ENCODE results near the gene PRSS56. TPM values are rescaled to one million over a fixed set of nuclear protein-coding genes. Genes with fewer than 3 reads are reported as not detected.

PRSS56 gene
- total and polyA plus RNA-seq, 2 of the 8 experiments (the other 6 are each of a cell fraction or from before 2014, with no cell fraction given), result 0.03 TPM; not detected in 1

GRCh38 chr2:232523682-232524597 lies 3.8 kb downstream of the PRSS56 start (continued):
- no peak for TF ChIP-seq CHD7 (IDR thresholded peaks at IDR 0.05; ENCODE audit: insufficient replicate concordance, low read length)
- no peak for TF ChIP-seq HDAC2 (IDR thresholded peaks at IDR 0.05; ENCODE audit: borderline replicate concordance in 1 of 2, low read depth in 2 of 2, low read length in 2 of 2)
- TF ChIP-seq EGR1 (IDR thresholded peaks at IDR 0.05; ENCODE audit: borderline replicate concordance, low read depth, low read length), result no peak
- TF ChIP-seq CREB1 (IDR thresholded peaks at IDR 0.05), result peak; percentile 31; the same call in 1 of the 2 replicates
- no peak for TF ChIP-seq JUN (IDR thresholded peaks at IDR 0.05; ENCODE audit: low read depth, low read length)
- no peak for TF ChIP-seq TAF7 (optimal IDR thresholded peaks at IDR 0.05; ENCODE audit: borderline replicate concordance, low read depth, low read length)
- TF ChIP-seq ASH2L (IDR thresholded peaks at IDR 0.05; ENCODE audit: low read length), result peak; percentile 55

Data from H1 (cell line).